SU-DHL-6 (cell line): ENCODE measurements around the gene AKR1D1.

Experiments used
- H2AFZ ChIP-seq: fragments of 200-600 bp; sonication (generic); 2 replicates; pipeline ENCODE4 v1.6.1; 2014; ENCODE audit warnings: low read depth, mild to moderate bottlenecking, moderate library complexity, mixed read lengths, antibody characterized with exemption, low read length; ENCODE audit not compliant: severe bottlenecking
- H3F3A ChIP-seq: fragments of 200-600 bp; shearing (Covaris generic); 2 replicates; pipeline ENCODE4 v1.6.0; 2016; ENCODE audit warnings: antibody characterized with exemption, mild to moderate bottlenecking; ENCODE audit not compliant: insufficient read depth
- H3K27ac ChIP-seq: fragments of 200-600 bp; sonication (generic); 2 replicates; pipeline ENCODE4 v1.5.1; 2016; ENCODE audit warnings: low read depth, mild to moderate bottlenecking, low read length, moderate library complexity, mixed read lengths
- H3K27me3 ChIP-seq: fragments of 200-600 bp; sonication (generic), shearing (Covaris generic); 2 replicates; pipeline ENCODE4 v1.6.0; 2014; ENCODE audit warnings: mild to moderate bottlenecking, low read length
- H3K36me3 ChIP-seq: fragments of 200-600 bp; sonication (generic); 2 replicates; pipeline ENCODE4 v1.6.1; 2014; ENCODE audit warnings: mild to moderate bottlenecking, low read length, mixed read lengths
- H3K4me2 ChIP-seq: fragments of 300-600, 200-600 bp; shearing (Covaris generic), sonication (generic); 2 replicates; pipeline ENCODE4 v1.6.0; 2014; ENCODE audit warnings: low read length, low read depth, mild to moderate bottlenecking; ENCODE audit not compliant: poor library complexity, severe bottlenecking
- H3K4me3 ChIP-seq: fragments of 200-600 bp; sonication (generic); 2 replicates; pipeline ENCODE4 v1.5.1; 2014; ENCODE audit warnings: antibody characterized with exemption, low read length, mild to moderate bottlenecking, mixed read lengths; ENCODE audit not compliant: insufficient read depth, poor library complexity, severe bottlenecking
- H3K79me2 ChIP-seq: fragments of 200-600 bp; sonication (generic); 2 replicates; pipeline ENCODE4 v1.6.1; 2014; ENCODE audit warnings: mild to moderate bottlenecking, low read length, moderate library complexity; ENCODE audit not compliant: insufficient read depth
- H3K9ac ChIP-seq: fragments of 200-600 bp; sonication (generic); 2 replicates; pipeline ENCODE4 v1.7.0; 2014; ENCODE audit warnings: mild to moderate bottlenecking, low read length
- H3K9me2 ChIP-seq: fragments of 200-600 bp; sonication (generic); replicated peaks from 2 replicates; pipeline ENCODE4 v1.6.1; 2014; ENCODE audit warnings: low read length; ENCODE audit not compliant: insufficient read depth
- H3K9me3 ChIP-seq: fragments of 200-600 bp; sonication (generic); 2 replicates; pipeline ENCODE4 v1.6.1; 2014; ENCODE audit warnings: low read length, mixed read lengths; ENCODE audit not compliant: insufficient read depth
- H4K20me1 ChIP-seq: fragments of 200-600 bp; sonication (generic); 2 replicates; pipeline ENCODE4 v1.6.1; 2014; ENCODE audit warnings: low read depth, mild to moderate bottlenecking, antibody characterized with exemption, low read length, moderate library complexity, mixed read lengths
- EZH2phosphoT487 ChIP-seq: fragments of 200-600 bp; sonication (generic), shearing (Covaris generic); conservative IDR thresholded peaks from 2 replicates; pipeline ENCODE4 v1.6.1; 2018; ENCODE audit warnings: mild to moderate bottlenecking, antibody characterized with exemption, low read length, moderate library complexity, mixed read lengths
- TF ChIP-seq, protein P1 (sequence below): fragments of 200-600 bp; sonication (generic); IDR thresholded peaks from one replicate; pipeline ENCODE4 v1.5.1; 2017; ENCODE audit warnings: antibody characterized with exemption, mild to moderate bottlenecking, low read length, moderate library complexity; ENCODE audit not compliant: insufficient read depth, poor library complexity, severe bottlenecking

The AKR1D1 gene, protein sequence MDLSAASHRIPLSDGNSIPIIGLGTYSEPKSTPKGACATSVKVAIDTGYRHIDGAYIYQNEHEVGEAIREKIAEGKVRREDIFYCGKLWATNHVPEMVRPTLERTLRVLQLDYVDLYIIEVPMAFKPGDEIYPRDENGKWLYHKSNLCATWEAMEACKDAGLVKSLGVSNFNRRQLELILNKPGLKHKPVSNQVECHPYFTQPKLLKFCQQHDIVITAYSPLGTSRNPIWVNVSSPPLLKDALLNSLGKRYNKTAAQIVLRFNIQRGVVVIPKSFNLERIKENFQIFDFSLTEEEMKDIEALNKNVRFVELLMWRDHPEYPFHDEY

DNA sequence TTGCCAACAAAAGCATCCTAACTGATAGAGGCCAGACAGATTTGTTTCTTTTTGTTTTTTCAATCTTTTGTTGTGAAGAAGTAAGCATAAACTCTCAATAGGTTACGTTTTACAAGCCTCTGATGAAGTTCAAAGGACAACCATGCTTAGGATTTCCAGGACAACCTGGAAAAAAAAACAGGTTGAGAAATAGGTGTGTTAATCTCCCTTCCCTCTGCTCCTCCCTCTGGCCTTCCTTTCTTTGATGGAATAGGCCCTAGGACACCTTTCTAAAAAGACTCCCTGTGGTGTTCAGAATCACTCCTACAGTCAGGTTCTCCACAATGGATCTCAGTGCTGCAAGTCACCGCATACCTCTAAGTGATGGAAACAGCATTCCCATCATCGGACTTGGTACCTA, at the start of gene AKR1D1:
AKR1D1 (plus strand) TSS at position 264 of the 400 bp plus-strand sequence; CDS start at position 324, 60 bp downstream.
- Histone ChIP-seq H3K9me2 (no peaks in the 10 kb centered on the region), H3K4me3 (no peak within 1 kb of the TSS), H3K9me3 (no peaks in the 10 kb centered on the region), H3K36me3 (no peaks in the 10 kb centered on the region), H3K4me2 (no peak within 1 kb of the TSS), H4K20me1 (no peaks in the 10 kb centered on the region), H3K9ac (no peak within 1 kb of the TSS), H3K27me3 (no peaks in the 10 kb centered on the region), H3K79me2 (no peaks in the 10 kb centered on the region), H3K27ac (no peak within 1 kb of the TSS), H2AFZ (no peak within 1 kb of the TSS), H3F3A (no peaks in the 10 kb centered on the region)
- TF ChIP-seq, protein P1, sequence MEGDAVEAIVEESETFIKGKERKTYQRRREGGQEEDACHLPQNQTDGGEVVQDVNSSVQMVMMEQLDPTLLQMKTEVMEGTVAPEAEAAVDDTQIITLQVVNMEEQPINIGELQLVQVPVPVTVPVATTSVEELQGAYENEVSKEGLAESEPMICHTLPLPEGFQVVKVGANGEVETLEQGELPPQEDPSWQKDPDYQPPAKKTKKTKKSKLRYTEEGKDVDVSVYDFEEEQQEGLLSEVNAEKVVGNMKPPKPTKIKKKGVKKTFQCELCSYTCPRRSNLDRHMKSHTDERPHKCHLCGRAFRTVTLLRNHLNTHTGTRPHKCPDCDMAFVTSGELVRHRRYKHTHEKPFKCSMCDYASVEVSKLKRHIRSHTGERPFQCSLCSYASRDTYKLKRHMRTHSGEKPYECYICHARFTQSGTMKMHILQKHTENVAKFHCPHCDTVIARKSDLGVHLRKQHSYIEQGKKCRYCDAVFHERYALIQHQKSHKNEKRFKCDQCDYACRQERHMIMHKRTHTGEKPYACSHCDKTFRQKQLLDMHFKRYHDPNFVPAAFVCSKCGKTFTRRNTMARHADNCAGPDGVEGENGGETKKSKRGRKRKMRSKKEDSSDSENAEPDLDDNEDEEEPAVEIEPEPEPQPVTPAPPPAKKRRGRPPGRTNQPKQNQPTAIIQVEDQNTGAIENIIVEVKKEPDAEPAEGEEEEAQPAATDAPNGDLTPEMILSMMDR = no peak

DNA sequence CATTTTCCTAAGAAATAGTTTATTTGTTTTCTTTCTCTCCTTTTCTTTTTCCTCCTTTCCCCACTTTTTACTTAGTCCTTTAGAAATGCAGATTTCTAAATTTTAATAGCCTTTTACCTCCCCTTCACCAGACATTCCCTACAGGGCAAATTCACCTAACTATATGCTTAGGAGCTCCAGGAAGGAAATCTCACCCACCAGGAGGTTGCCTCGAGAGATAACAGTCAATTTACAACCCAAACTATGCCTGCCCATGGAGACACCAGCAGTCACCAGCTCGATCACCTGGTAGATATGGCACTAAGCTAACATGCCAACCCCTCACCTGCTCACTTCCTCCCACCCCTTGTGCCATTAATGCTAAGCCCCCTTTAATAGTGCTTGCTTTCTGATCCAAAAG, 49.2 kb upstream of the AKR1D1 start:
- H3K79me2 ChIP-seq = no peaks in the 10 kb centered on the region
- H3K4me3 ChIP-seq = no peak overlapping the region
- no peaks in the 10 kb centered on the region for H3F3A ChIP-seq
- 0 out of 2 replicates have a peak, but pooled peaks cover 5% of the 10 kb centered on the region for H3K9me3 ChIP-seq
- no peak overlapping the region for H3K9ac ChIP-seq
- H3K4me2 ChIP-seq = no peak overlapping the region
- no peak overlapping the region for H3K27ac ChIP-seq
- TF ChIP-seq EZH2phosphoT487 = no peak
- TF ChIP-seq, protein P1 = no peak
- no peaks in the 10 kb centered on the region for H3K36me3 ChIP-seq
- no peaks in the 10 kb centered on the region for H3K9me2 ChIP-seq
- no peaks in the 10 kb centered on the region for H3K27me3 ChIP-seq
- no peaks in the 10 kb centered on the region for H4K20me1 ChIP-seq
- H2AFZ ChIP-seq = no peak overlapping the region

DNA sequence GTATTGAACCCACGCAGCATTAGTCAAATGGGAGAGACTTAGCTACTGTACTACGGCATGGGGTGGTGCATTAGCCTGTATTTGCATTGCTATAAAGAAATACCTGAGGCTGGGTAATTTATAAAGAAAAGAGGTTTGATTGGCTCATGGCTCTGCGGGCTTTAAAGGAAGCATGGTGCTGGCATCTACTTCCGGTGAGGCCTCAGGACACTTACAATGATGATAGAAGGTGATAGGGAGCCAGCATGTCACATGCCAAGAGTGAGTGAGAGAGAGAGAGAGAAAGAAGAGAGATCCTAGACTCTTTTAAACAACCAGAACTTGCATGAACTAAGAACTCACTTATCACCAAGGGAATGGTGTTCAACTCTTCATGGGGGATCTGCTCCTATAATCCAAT, 47.1 kb upstream of the AKR1D1 start:
- no peaks in the 10 kb centered on the region for H3K36me3 ChIP-seq
- no peaks in the 10 kb centered on the region for H3K79me2 ChIP-seq
- no peak overlapping the region for H3K4me2 ChIP-seq

More for the DNA sequence above, 47.1 kb upstream of the AKR1D1 start:
- H3K9me2 ChIP-seq = no peaks in the 10 kb centered on the region
- H3K27ac ChIP-seq = no peak overlapping the region
- no peak overlapping the region for H3K9ac ChIP-seq
- H3K27me3 ChIP-seq = no peaks in the 10 kb centered on the region
- H3F3A ChIP-seq = no peaks in the 10 kb centered on the region
- no peak overlapping the region for H3K4me3 ChIP-seq
- no peak for TF ChIP-seq EZH2phosphoT487
- TF ChIP-seq, protein P1 = no peak
- 0 out of 2 replicates have a peak, but pooled peaks cover 5% of the 10 kb centered on the region for H3K9me3 ChIP-seq
- H2AFZ ChIP-seq = no peak overlapping the region
- H4K20me1 ChIP-seq = no peaks in the 10 kb centered on the region
